PC-3 (cell line): ENCODE measurements around the gene SCMH1. TPM values are rescaled to one million over a fixed set of nuclear protein-coding genes. Genes with fewer than 3 reads are reported as not detected.

Experiments used
- ATAC-seq: fragments of 200-7000 bp; cut with Tn5 transposase; 2 replicates; pipeline ENCODE4 v1.9.1; 2020; ENCODE audit warnings: mild to moderate bottlenecking, moderate library complexity
- BruUV-seq: library from RNA; stranded (reverse); fragments of 400-500 nt; replicated peaks from 2 replicates; lab custom pipeline; 2021; lab: Mats Ljungman, UMichigan
- CTCF ChIA-PET: fragments of 300-600 bp; sonication (Branson Sonifier 250); formaldehyde crosslinking; loops from one replicate; lab custom pipeline; 2022; ENCODE audit warnings: antibody characterized with exemption; lab: Charles Lee
- POLR2A ChIA-PET: fragments of 300-600 bp; sonication (Branson Sonifier 250); formaldehyde crosslinking; loops from one replicate; lab custom pipeline; 2022; ENCODE audit warnings: antibody characterized with exemption; ENCODE audit not compliant: unreplicated experiment; lab: Charles Lee
- DNase-seq: peaks from one replicate; pipeline ENCODE4 v3.0.0-alpha.2; 2015
- H2AFZ ChIP-seq: fragments of 300-600 bp; sonication (generic); 2 replicates; pipeline ENCODE4 v1.6.0; 2016; ENCODE audit warnings: antibody characterized with exemption, low read length
- H3F3A ChIP-seq: fragments of 300-600 bp; sonication (generic); one replicate; pipeline ENCODE4 v1.6.0; 2017; ENCODE audit warnings: antibody characterized with exemption, low read length, control low read depth, mild to moderate bottlenecking; ENCODE audit not compliant: unreplicated experiment
- H3K27ac ChIP-seq: fragments of 300-600 bp; sonication (generic); 2 replicates; pipeline ENCODE4 v1.5.1; 2016; ENCODE audit warnings: mild to moderate bottlenecking, low read length
- H3K27me3 ChIP-seq: fragments of 300-600 bp; sonication (generic); 2 replicates; pipeline ENCODE4 v1.6.1; 2016; ENCODE audit warnings: low read length, mixed read lengths
- H3K36me3 ChIP-seq: fragments of 300-600 bp; sonication (generic); 2 replicates; pipeline ENCODE4 v1.6.1; 2016; ENCODE audit warnings: low read depth, mixed run types, low read length, mixed read lengths
- H3K4me1 ChIP-seq: fragments of 300-600 bp; sonication (generic); 2 replicates; pipeline ENCODE4 v1.5.1; 2016; ENCODE audit warnings: low read length; ENCODE audit not compliant: insufficient read depth
- H3K4me2 ChIP-seq: fragments of 300-600 bp; sonication (generic); 2 replicates; pipeline ENCODE4 v1.6.0; 2016; ENCODE audit warnings: low read length
- H3K4me3 ChIP-seq: fragments of 300-600 bp; sonication (generic); 2 replicates; pipeline ENCODE4 v1.5.1; 2016; ENCODE audit warnings: mild to moderate bottlenecking, low read length, mixed read lengths
- H3K79me2 ChIP-seq: fragments of 300-600 bp; sonication (generic); 2 replicates; pipeline ENCODE4 v1.6.1; 2017; ENCODE audit warnings: low read length, mixed read lengths
- H3K9ac ChIP-seq: fragments of 300-600 bp; sonication (generic); 2 replicates; pipeline ENCODE4 v1.6.0; 2016; ENCODE audit warnings: mild to moderate bottlenecking, low read length
- H3K9me2 ChIP-seq: fragments of 300-600 bp; sonication (generic); replicated peaks from 2 replicates; pipeline ENCODE4 v1.6.1; 2016; ENCODE audit warnings: mixed run types, low read length, mixed read lengths
- H3K9me3 ChIP-seq: fragments of 300-600 bp; sonication (generic); 2 replicates; pipeline ENCODE4 v1.6.1; 2016; ENCODE audit warnings: low read length, mixed read lengths
- H4K20me1 ChIP-seq: fragments of 300-600 bp; sonication (generic); 2 replicates; pipeline ENCODE4 v1.6.1; 2016; ENCODE audit warnings: low read length, mixed read lengths
- CTCF ChIP-seq: fragments of 300-600 bp; sonication (generic); conservative IDR thresholded peaks from 2 replicates; pipeline ENCODE4 v1.5.1; 2017; ENCODE audit warnings: antibody characterized with exemption, low read depth, mild to moderate bottlenecking, low read length
- EZH2 ChIP-seq: fragments of 300-600 bp; sonication (generic); IDR thresholded peaks from one replicate; pipeline ENCODE4 v1.6.1; 2017; ENCODE audit warnings: antibody characterized with exemption, mild to moderate bottlenecking, low read length; ENCODE audit not compliant: unreplicated experiment
- EZH2phosphoT487 ChIP-seq: fragments of 300-600 bp; sonication (generic); IDR thresholded peaks from 2 replicates; pipeline ENCODE4 v1.6.1; 2018; ENCODE audit warnings: mild to moderate bottlenecking, antibody characterized with exemption, low read length, borderline replicate concordance
- intact Hi-C: fragments of 100-400 bp; cut with micrococcal nuclease; formaldehyde crosslinking; loops from 2 replicates; pipeline ENCODE4 v1.9.0; 2023
- total RNA-seq: library from RNA; depleted of rRNA; stranded (reverse); fragments of >200 nt; gene quantifications from 2 replicates; pipeline ENCODE4 v1.2.3, GENCODE V29; 2014

The SCMH1 gene
- total RNA-seq, 1 experiment from 2014 or later = 33.6 TPM

GRCh38 chr1:41015897-41016470, 226.1 kb downstream of the SCMH1 start:
- CTCF ChIA-PET = no interaction called here

GRCh38 chr1:41015281-41015896, 226.7 kb downstream of the SCMH1 start:
- Histone ChIP-seq H2AFZ (no peak overlapping the region), H3K9ac (no peak overlapping the region), H3K4me3 (no peak overlapping the region), H3K27me3 (no peaks in the 10 kb centered on the region), H3K27ac (no peak overlapping the region), H4K20me1 (no peaks in the 10 kb centered on the region), H3F3A (no peaks in the 10 kb centered on the region), H3K4me1 (no peaks in the 10 kb centered on the region), H3K9me2 (no peaks in the 10 kb centered on the region), H3K4me2 (no peak overlapping the region), H3K9me3 (no peaks in the 10 kb centered on the region), H3K36me3 (peaks cover 40% of the 10 kb centered on the region), H3K79me2 (no peaks in the 10 kb centered on the region)
- DNase-seq (no peak), ATAC-seq (no peak)
- intact Hi-C loops = no loop called here
- ChIA-PET CTCF (no interaction called here), POLR2A (interaction anchor here (0.6 to 0.7 kb wide), 2 partner anchors 71 to 145 kb away, joined by 3 to 4 read pairs; no protein-coding TSS in a partner anchor)
- TF ChIP-seq EZH2phosphoT487 (no peak), CTCF (no peak), EZH2 (no peak)
- BruUV-seq = no TSS peak

More at GRCh38 chr1:41015897-41016470, 226.1 kb downstream of the SCMH1 start:
- Histone ChIP-seq H3F3A (no peaks in the 10 kb centered on the region), H3K9me3 (no peaks in the 10 kb centered on the region), H2AFZ (no peak overlapping the region), H3K9ac (no peak overlapping the region), H3K4me3 (no peak overlapping the region), H3K79me2 (no peaks in the 10 kb centered on the region), H4K20me1 (no peaks in the 10 kb centered on the region), H3K4me1 (no peaks in the 10 kb centered on the region), H3K27ac (no peak overlapping the region), H3K36me3 (peaks cover 34% of the 10 kb centered on the region), H3K9me2 (no peaks in the 10 kb centered on the region), H3K4me2 (no peak overlapping the region), H3K27me3 (no peaks in the 10 kb centered on the region)
- TF ChIP-seq CTCF (no peak), EZH2phosphoT487 (no peak), EZH2 (no peak)
- POLR2A ChIA-PET = no interaction called here
- intact Hi-C loops = no loop called here
- no peak for DNase-seq
- BruUV-seq = no TSS peak
- ATAC-seq = no peak

- no peaks in the 10 kb centered on the region for H3K4me1 ChIP-seq
- ChIA-PET CTCF (no interaction called here), POLR2A (interaction anchor here (0.6 to 0.7 kb wide), 2 partner anchors 71 to 146 kb away, joined by 3 to 4 read pairs; no protein-coding TSS in a partner anchor)
- ATAC-seq = no peak
- no peak overlapping the region for H2AFZ ChIP-seq
- no TSS peak for BruUV-seq
- DNase-seq = no peak
- peaks cover 45% of the 10 kb centered on the region for H3K36me3 ChIP-seq
- intact Hi-C loops = no loop called here
- no peak overlapping the region for H3K27ac ChIP-seq
- H3K79me2 ChIP-seq = no peaks in the 10 kb centered on the region
- no peaks in the 10 kb centered on the region for H3K27me3 ChIP-seq
- H3K4me2 ChIP-seq = no peak overlapping the region
- no peak overlapping the region for H3K9ac ChIP-seq
- no peak overlapping the region for H3K4me3 ChIP-seq
- H4K20me1 ChIP-seq = no peaks in the 10 kb centered on the region
- no peaks in the 10 kb centered on the region for H3K9me2 ChIP-seq
- H3K9me3 ChIP-seq = no peaks in the 10 kb centered on the region
- no peak for TF ChIP-seq CTCF
- no peaks in the 10 kb centered on the region for H3F3A ChIP-seq
These were observed 227.2 kb downstream of the SCMH1 start for GRCh38 chr1:41014871-41015270.
